ENCODE measurements around the gene FAM114A1.

- no peak for TF ChIP-seq POLR2A (IDR thresholded peaks at IDR 0.05; ENCODE audit: low read depth, low read length)
- TF ChIP-seq POLR2AphosphoS5 (IDR thresholded peaks at IDR 0.05; ENCODE audit: low read depth, low read length), result no peak
- TF ChIP-seq TAF1 (IDR thresholded peaks at IDR 0.05; ENCODE audit: low read depth, low read length), result no peak
- no peak for TF ChIP-seq PAX5 (IDR thresholded peaks at IDR 0.05; ENCODE audit: insufficient read depth, low read length, severe bottlenecking)
Measured at GRCh38 chr4:38870098-38870808, 2.6 kb downstream of the FAM114A1 start.

Measured in GM12891 (cell line).